HG02973 (cell line): Measurements from ENCODE around the gene ADPGK.
"Not testable (repeated sequence)": the region's sequence is repeated elsewhere in the genome, so short reads cannot be mapped to it uniquely, and the experiment has no call there.

Experiments
- ATAC-seq: cut with Tn5 transposase; IDR thresholded peaks from one replicate; pipeline ENCODE4 v1.9.1; 2021; ENCODE audit warnings: moderate library complexity; ENCODE audit not compliant: unreplicated experiment

The ADPGK gene

GRCh38 chr15:72751751-72752455, 31.7 kb downstream of the ADPGK start:
- ATAC-seq: no peak

GRCh38 chr15:72749700-72750099, 33.9 kb downstream of the ADPGK start:
- no peak for ATAC-seq

GRCh38 chr15:72740219-72740618, 43.3 kb downstream of the ADPGK start:
- no peak for ATAC-seq

- ATAC-seq: no peak
Measured at GRCh38 chr15:72737723-72738122, 45.8 kb downstream of the ADPGK start.

GRCh38 chr15:72737061-72737460, 46.5 kb downstream of the ADPGK start:
- ATAC-seq: no peak

- ATAC-seq: no peak
Measured at GRCh38 chr15:72735111-72735510, 48.4 kb downstream of the ADPGK start.

- ATAC-seq: no peak
Measured at GRCh38 chr15:72733941-72734738, 49.4 kb downstream of the ADPGK start.

- no peak for ATAC-seq
Measured at GRCh38 chr15:72732516-72732915, 51.0 kb downstream of the ADPGK start.

- ATAC-seq: no peak
Measured at GRCh38 chr15:72732086-72732485, 51.5 kb downstream of the ADPGK start.

GRCh38 chr15:72728821-72729220, 54.7 kb downstream of the ADPGK start:
- no peak for ATAC-seq

- ATAC-seq: not testable (repeated sequence)
Measured at GRCh38 chr15:72728249-72728648, 55.3 kb downstream of the ADPGK start.

GRCh38 chr15:72727154-72727553, 56.4 kb downstream of the ADPGK start:
- ATAC-seq: no peak

- not testable (repeated sequence) for ATAC-seq
Measured at GRCh38 chr15:72725851-72726250, 57.7 kb downstream of the ADPGK start.

GRCh38 chr15:72725446-72725845, 58.1 kb downstream of the ADPGK start:
- no peak for ATAC-seq

GRCh38 chr15:72724028-72724427, 59.5 kb downstream of the ADPGK start:
- ATAC-seq: no peak

GRCh38 chr15:72722071-72722696, 61.4 kb downstream of the ADPGK start:
- no peak for ATAC-seq

GRCh38 chr15:72708551-72709303, 74.8 kb downstream of the ADPGK start:
- ATAC-seq: not testable (repeated sequence)

- ATAC-seq: no peak
Measured at GRCh38 chr15:72706266-72706665, 77.3 kb downstream of the ADPGK start.
